ENCODE results near the gene LCN9. TPM values are rescaled to one million over a fixed set of nuclear protein-coding genes. Genes with fewer than 3 reads are reported as not detected.
"Not testable (repeated sequence)": the region's sequence is repeated elsewhere in the genome, so short reads cannot be mapped to it uniquely, and the experiment has no call there.

The LCN9 gene
- total RNA-seq, 1 experiment from 2014 or later, result 0.52 TPM

GRCh38 chr9:135667463-135668001 is 4.4 kb downstream of the LCN9 start:
- Mint-ChIP-seq H3K4me1 (peaks cover under 1 to 10% of the 10 kb centered on the region in 2 experiments; a peak in 3 of 4 replicates), H3K9me3 (peaks cover 11 to 14% of the 10 kb centered on the region in 2 experiments), H3K27ac (no peak overlapping the region), H3K4me3 (no peak overlapping the region), H3K36me3 (ENCODE audit: insufficient read depth in 1 of 3, low read depth in 3 of 3) (peaks cover 6 to 11% (median 7%) of the 10 kb centered on the region in 3 experiments; a peak in 6 of 7 replicates), H3K27me3 (ENCODE audit: low read depth) (peaks cover 2% of the 10 kb centered on the region; the same call in 1 of the 2 replicates)
- Histone ChIP-seq H3T11ph (ENCODE audit: low read length) (no peak overlapping the region), H3K79me1 (ENCODE audit: insufficient read depth, low read depth, low read length, poor library complexity, severe bottlenecking) (no peaks in the 10 kb centered on the region), H3K27ac (ENCODE audit: insufficient read length, low read depth, low read length) (no peak overlapping the region), H2AK5ac (ENCODE audit: insufficient read length, low read length) (no peak overlapping the region), H3K56ac (ENCODE audit: insufficient read length, low read depth, low read length) (no peak overlapping the region), H4K8ac (replicated peaks; ENCODE audit: insufficient read length, low read depth, low read length) (no peak overlapping the region), H2BK120ac (ENCODE audit: low read depth, low read length, poor library complexity, severe bottlenecking) (no peak overlapping the region), H2BK20ac (ENCODE audit: low read depth, low read length, poor library complexity, severe bottlenecking) (no peak overlapping the region), H4K91ac (ENCODE audit: insufficient read length, low read depth, low read length) (no peak overlapping the region), H3K23ac (ENCODE audit: insufficient read length, low read depth, low read length) (no peak overlapping the region), H3K23me2 (ENCODE audit: insufficient read length, low read depth, low read length, poor library complexity, severe bottlenecking) (no peaks in the 10 kb centered on the region), H3K18ac (ENCODE audit: insufficient read length, low read depth, low read length) (no peak overlapping the region), H3K4ac (ENCODE audit: low read depth, low read length) (no peak overlapping the region), H2BK5ac (ENCODE audit: insufficient read length, low read length) (no peak overlapping the region), H4K5ac (ENCODE audit: insufficient read length, low read depth, low read length) (no peak overlapping the region), H3K4me2 (ENCODE audit: insufficient read depth, insufficient read length, low read length) (no peak overlapping the region), H4K20me1 (ENCODE audit: control insufficient read depth, insufficient read depth, insufficient read length) (peaks cover 2% of the 10 kb centered on the region), H3K9ac (ENCODE audit: extremely low read depth, insufficient read length, low read length) (no peak overlapping the region), H3K4me1 (ENCODE audit: insufficient read depth, low read length) (no peaks in the 10 kb centered on the region), H3K27me3 (ENCODE audit: insufficient read depth, low read length) (no peaks in the 10 kb centered on the region), H3K9me3 (ENCODE audit: control insufficient read depth, low read depth, low read length) (peaks cover 9% of the 10 kb centered on the region), H2BK15ac (ENCODE audit: low read depth, low read length) (no peak overlapping the region), H2BK12ac (ENCODE audit: insufficient read length, low read depth, low read length) (no peak overlapping the region), H3K14ac (ENCODE audit: insufficient read depth, low read length) (no peak overlapping the region), H3K79me2 (ENCODE audit: insufficient read depth, low read length) (no peaks in the 10 kb centered on the region), H2AFZ (ENCODE audit: low read length) (no peak overlapping the region)
- TF ChIP-seq, protein P1, sequence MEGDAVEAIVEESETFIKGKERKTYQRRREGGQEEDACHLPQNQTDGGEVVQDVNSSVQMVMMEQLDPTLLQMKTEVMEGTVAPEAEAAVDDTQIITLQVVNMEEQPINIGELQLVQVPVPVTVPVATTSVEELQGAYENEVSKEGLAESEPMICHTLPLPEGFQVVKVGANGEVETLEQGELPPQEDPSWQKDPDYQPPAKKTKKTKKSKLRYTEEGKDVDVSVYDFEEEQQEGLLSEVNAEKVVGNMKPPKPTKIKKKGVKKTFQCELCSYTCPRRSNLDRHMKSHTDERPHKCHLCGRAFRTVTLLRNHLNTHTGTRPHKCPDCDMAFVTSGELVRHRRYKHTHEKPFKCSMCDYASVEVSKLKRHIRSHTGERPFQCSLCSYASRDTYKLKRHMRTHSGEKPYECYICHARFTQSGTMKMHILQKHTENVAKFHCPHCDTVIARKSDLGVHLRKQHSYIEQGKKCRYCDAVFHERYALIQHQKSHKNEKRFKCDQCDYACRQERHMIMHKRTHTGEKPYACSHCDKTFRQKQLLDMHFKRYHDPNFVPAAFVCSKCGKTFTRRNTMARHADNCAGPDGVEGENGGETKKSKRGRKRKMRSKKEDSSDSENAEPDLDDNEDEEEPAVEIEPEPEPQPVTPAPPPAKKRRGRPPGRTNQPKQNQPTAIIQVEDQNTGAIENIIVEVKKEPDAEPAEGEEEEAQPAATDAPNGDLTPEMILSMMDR (conservative IDR thresholded peaks at IDR 0.05), result no peak
- DNase-seq, result no peak
- no CpG with 5 or more reads among the region's 9 CpGs for WGBS (ENCODE audit: extremely low coverage, insufficient read length, low lambda C conversion rate)

DNA sequence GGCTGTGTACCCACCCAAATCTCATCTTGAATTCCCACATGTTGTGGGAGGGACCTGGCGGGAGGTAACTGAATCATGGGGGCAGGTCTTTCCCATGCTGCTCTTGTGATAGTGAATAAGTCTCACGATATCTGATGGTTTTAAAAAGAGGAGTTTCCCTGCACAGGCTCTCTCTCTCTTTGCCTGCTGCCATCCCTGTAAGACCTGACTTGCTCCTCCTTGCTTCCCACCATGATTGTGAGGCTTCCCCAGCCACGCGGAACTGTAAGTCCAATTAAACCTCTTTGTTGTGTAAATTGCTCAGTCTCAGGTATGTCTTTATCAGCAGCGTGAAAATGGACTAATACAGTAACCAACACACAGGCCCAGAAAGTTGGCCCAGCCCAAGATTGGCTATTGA is 5.9 kb downstream of the LCN9 start:
- not testable (repeated sequence) for H3K27me3 ChIP-seq (ENCODE audit: insufficient read depth, low read length); H4K8ac ChIP-seq (replicated peaks; ENCODE audit: insufficient read length, low read depth, low read length); H2BK20ac ChIP-seq (ENCODE audit: low read depth, low read length, poor library complexity, severe bottlenecking); H3K79me2 ChIP-seq (ENCODE audit: insufficient read depth, low read length); H3K18ac ChIP-seq (ENCODE audit: insufficient read length, low read depth, low read length); H3T11ph ChIP-seq (ENCODE audit: low read length); H3K27ac Mint-ChIP-seq; H3K9me3 ChIP-seq (ENCODE audit: control insufficient read depth, low read depth, low read length); H3K23ac ChIP-seq (ENCODE audit: insufficient read length, low read depth, low read length); H4K20me1 ChIP-seq (ENCODE audit: control insufficient read depth, insufficient read depth, insufficient read length); H3K56ac ChIP-seq (ENCODE audit: insufficient read length, low read depth, low read length); H3K9ac ChIP-seq (ENCODE audit: extremely low read depth, insufficient read length, low read length); H4K91ac ChIP-seq (ENCODE audit: insufficient read length, low read depth, low read length); H2BK15ac ChIP-seq (ENCODE audit: low read depth, low read length); H2AK5ac ChIP-seq (ENCODE audit: insufficient read length, low read length); H3K4me2 ChIP-seq (ENCODE audit: insufficient read depth, insufficient read length, low read length); H2BK120ac ChIP-seq (ENCODE audit: low read depth, low read length, poor library complexity, severe bottlenecking); H3K23me2 ChIP-seq (ENCODE audit: insufficient read length, low read depth, low read length, poor library complexity, severe bottlenecking); H3K27me3 Mint-ChIP-seq (ENCODE audit: low read depth); H3K4me3 Mint-ChIP-seq; H2AFZ ChIP-seq (ENCODE audit: low read length); H2BK12ac ChIP-seq (ENCODE audit: insufficient read length, low read depth, low read length); H4K5ac ChIP-seq (ENCODE audit: insufficient read length, low read depth, low read length); H3K79me1 ChIP-seq (ENCODE audit: insufficient read depth, low read depth, low read length, poor library complexity, severe bottlenecking); H3K4me1 ChIP-seq (ENCODE audit: insufficient read depth, low read length); DNase-seq; H3K27ac ChIP-seq (ENCODE audit: insufficient read length, low read depth, low read length); H3K14ac ChIP-seq (ENCODE audit: insufficient read depth, low read length); H2BK5ac ChIP-seq (ENCODE audit: insufficient read length, low read length); H3K4ac ChIP-seq (ENCODE audit: low read depth, low read length)
- peaks cover 11 to 14% of the 10 kb centered on the region in 2 experiments for H3K9me3 Mint-ChIP-seq
- H3K36me3 Mint-ChIP-seq (ENCODE audit: insufficient read depth in 1 of 3, low read depth in 3 of 3), result peaks cover 6 to 11% (median 7%) of the 10 kb centered on the region in 3 experiments; a peak in 6 of 7 replicates
- WGBS (ENCODE audit: extremely low coverage, insufficient read length, low lambda C conversion rate), result no CpG with 5 or more reads among the region's 5 CpGs
- peaks cover 0 to 10% of the 10 kb centered on the region in 2 experiments; a peak in 3 of 4 replicates for H3K4me1 Mint-ChIP-seq
